ENCODE measurements around the gene ILDR2. TPM values are rescaled to one million over a fixed set of nuclear protein-coding genes. Genes with fewer than 3 reads are reported as not detected.
A peak's percentile ranks its signal among the peaks of the same experiment; 100 is the strongest.

Gene ILDR2
- total RNA-seq, 4 donors from 2014 or later = 1.1 to 5.4 (median 1.7) TPM

DNA sequence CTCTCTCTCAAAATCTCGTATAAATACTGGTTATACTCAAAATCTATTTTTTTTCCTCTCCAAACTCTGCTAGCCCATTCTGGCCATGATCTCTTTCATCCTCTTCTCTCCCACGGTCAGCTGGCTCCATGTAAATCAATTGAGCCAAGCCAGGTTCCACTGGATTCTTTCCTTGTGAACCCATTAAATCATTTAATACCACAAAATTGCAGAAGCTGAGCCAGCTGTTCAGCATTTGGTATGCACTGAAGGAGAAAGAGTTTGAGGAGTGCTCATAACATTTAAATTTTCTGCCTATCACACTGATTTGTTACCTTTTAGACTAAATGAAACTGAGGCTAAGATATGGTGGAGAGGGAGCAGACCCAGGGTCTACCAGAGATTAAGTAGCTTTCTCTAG lies 70.2 kb downstream of the ILDR2 start:
- Histone ChIP-seq H3K4me1 (peaks cover 0 to 6% (median 0%) of the 10 kb centered on the region in 4 donors), H3K9me3 (no peaks in the 10 kb centered on the region), H3K27ac (peak overlapping the region; percentile 3 to 68 (median 64)), H3K36me3 (no peaks in the 10 kb centered on the region), H3K27me3 (no peaks in the 10 kb centered on the region), H3K4me3 (no peak overlapping the region)
- WGBS, 2 donors (ENCODE audit: low coverage in 1 of 2) = 51 to 63% methylated on average over 2 of the region's 2 CpGs
- TF ChIP-seq POLR2AphosphoS5 (IDR thresholded peaks at IDR 0.05) (no peak), POLR2A (IDR thresholded peaks at IDR 0.05) (no peak), EP300 (IDR thresholded peaks at IDR 0.05; ENCODE audit: low read depth) (no peak)
- TF ChIP-seq, protein P1, sequence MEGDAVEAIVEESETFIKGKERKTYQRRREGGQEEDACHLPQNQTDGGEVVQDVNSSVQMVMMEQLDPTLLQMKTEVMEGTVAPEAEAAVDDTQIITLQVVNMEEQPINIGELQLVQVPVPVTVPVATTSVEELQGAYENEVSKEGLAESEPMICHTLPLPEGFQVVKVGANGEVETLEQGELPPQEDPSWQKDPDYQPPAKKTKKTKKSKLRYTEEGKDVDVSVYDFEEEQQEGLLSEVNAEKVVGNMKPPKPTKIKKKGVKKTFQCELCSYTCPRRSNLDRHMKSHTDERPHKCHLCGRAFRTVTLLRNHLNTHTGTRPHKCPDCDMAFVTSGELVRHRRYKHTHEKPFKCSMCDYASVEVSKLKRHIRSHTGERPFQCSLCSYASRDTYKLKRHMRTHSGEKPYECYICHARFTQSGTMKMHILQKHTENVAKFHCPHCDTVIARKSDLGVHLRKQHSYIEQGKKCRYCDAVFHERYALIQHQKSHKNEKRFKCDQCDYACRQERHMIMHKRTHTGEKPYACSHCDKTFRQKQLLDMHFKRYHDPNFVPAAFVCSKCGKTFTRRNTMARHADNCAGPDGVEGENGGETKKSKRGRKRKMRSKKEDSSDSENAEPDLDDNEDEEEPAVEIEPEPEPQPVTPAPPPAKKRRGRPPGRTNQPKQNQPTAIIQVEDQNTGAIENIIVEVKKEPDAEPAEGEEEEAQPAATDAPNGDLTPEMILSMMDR (IDR thresholded peaks at IDR 0.05) = no peak
- DNase-seq = no peak
- in situ Hi-C loops (cut with MboI; ENCODE audit: low pct_ligation_motif_present in 1 of 4, low pct_unique_long_range_greater_than_20kb in 1 of 4, low sequenced_read_pairs in 3 of 4) (no loop called here), intact Hi-C loops (cut with DNase I; ENCODE audit: low total_unique reads) (no loop called here)

DNA sequence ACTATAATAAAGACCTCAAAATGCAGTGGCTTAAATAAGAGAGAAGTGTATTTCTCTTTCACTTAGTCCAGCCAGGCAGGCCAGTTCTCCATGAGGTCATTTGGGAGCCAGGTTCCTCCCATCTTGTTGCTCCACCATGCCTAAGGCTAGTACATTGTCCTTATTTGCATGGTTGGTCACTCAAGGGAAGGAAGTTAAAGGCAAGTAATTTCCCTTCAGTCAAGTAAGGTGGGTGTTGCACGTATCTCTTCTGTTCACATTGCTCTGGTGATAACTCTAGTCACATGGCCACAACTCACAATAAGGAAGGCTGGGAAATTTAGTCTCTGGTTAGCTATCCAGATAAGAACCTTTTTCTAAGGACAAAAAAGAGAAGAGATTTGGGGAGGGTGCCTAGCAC lies 72.1 kb downstream of the ILDR2 start:
- peaks cover 0 to 6% (median 0%) of the 10 kb centered on the region in 4 donors for H3K4me1 ChIP-seq
- H3K27me3 ChIP-seq = no peaks in the 10 kb centered on the region
- no peak for TF ChIP-seq POLR2A (IDR thresholded peaks at IDR 0.05)
- TF ChIP-seq, protein P1 (IDR thresholded peaks at IDR 0.05) = no peak
- no peak for TF ChIP-seq EP300 (IDR thresholded peaks at IDR 0.05; ENCODE audit: low read depth)
- no peak for TF ChIP-seq POLR2AphosphoS5 (IDR thresholded peaks at IDR 0.05)
- intact Hi-C loops (cut with DNase I; ENCODE audit: low total_unique reads) = no loop called here
- in situ Hi-C loops (cut with MboI; ENCODE audit: low pct_ligation_motif_present in 1 of 4, low pct_unique_long_range_greater_than_20kb in 1 of 4, low sequenced_read_pairs in 3 of 4) = no loop called here
- no peak overlapping the region for H3K4me3 ChIP-seq
- 63 to 76% methylated on average over 1 of the region's 1 CpG for WGBS, 2 donors (ENCODE audit: low coverage in 1 of 2)
- no peak for DNase-seq
- no peak overlapping the region for H3K27ac ChIP-seq
- no peaks in the 10 kb centered on the region for H3K36me3 ChIP-seq
- no peaks in the 10 kb centered on the region for H3K9me3 ChIP-seq

DNA sequence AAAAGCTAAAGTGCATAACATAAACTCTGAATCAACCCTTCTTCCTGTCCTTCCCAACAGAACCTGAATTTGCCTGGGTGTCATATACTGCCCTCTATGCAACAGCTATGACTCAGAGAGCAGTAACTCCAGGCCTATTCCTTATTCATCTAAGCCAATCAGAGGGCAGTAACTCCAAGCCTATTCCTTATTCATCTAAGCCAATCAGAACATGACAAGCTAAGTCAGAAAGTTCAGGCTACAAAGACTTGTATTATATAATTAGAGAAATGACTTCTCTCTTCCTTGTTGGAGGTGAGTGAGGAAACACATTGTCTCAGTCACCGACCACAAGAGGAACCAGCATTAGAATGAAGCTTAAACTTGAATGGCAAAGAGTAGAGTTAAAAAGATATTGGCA lies 73.1 kb downstream of the ILDR2 start:
- TF ChIP-seq, protein P1 (IDR thresholded peaks at IDR 0.05) = no peak
- TF ChIP-seq POLR2AphosphoS5 (IDR thresholded peaks at IDR 0.05) (no peak), POLR2A (IDR thresholded peaks at IDR 0.05) (no peak)
- in situ Hi-C loops (cut with MboI; ENCODE audit: low pct_ligation_motif_present in 1 of 4, low pct_unique_long_range_greater_than_20kb in 1 of 4, low sequenced_read_pairs in 3 of 4) (no loop called here), intact Hi-C loops (cut with DNase I; ENCODE audit: low total_unique reads) (no loop called here)
- no peak for DNase-seq
- H3K4me1 ChIP-seq = peaks cover 0 to 6% (median 0%) of the 10 kb centered on the region in 4 donors
- H3K36me3 ChIP-seq = no peaks in the 10 kb centered on the region
- 60 to 67% methylated on average over 1 of the region's 1 CpG for WGBS, 2 donors (ENCODE audit: low coverage in 1 of 2)
- no peak overlapping the region for H3K27ac ChIP-seq
- no peaks in the 10 kb centered on the region for H3K27me3 ChIP-seq
- H3K4me3 ChIP-seq = no peak overlapping the region
- peaks cover 0 to 2% of the 10 kb centered on the region in 2 donors for H3K9me3 ChIP-seq

DNA sequence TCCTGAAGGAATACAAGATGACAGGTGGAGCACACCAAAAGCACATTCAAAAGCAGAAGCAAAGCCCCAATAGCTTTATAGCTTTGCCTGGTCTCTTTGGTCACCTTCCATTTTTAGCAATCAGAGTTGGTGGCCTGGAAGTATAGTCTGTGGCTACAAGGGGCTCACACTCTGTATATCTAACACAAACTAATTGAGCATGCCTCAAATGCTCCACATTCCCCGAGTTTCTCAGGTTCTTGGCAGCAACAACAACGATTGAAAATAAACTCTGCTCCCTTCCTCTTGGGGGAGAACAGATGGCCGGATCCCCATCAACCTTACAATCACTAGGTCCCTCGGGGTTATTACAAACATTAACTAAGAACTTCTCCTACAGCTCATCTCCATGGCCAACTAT lies 74.4 kb downstream of the ILDR2 start:
- Histone ChIP-seq H3K36me3 (no peaks in the 10 kb centered on the region), H3K4me1 (peaks cover 0 to 6% (median 0%) of the 10 kb centered on the region in 4 donors), H3K4me3 (no peak overlapping the region), H3K27me3 (no peaks in the 10 kb centered on the region), H3K9me3 (peaks cover 0 to 3% of the 10 kb centered on the region in 2 donors), H3K27ac (peak overlapping the region in 1 of 4 donors; percentile 1)
- intact Hi-C loops (cut with DNase I; ENCODE audit: low total_unique reads) = no loop called here
- in situ Hi-C loops (cut with MboI; ENCODE audit: low pct_ligation_motif_present in 1 of 4, low pct_unique_long_range_greater_than_20kb in 1 of 4, low sequenced_read_pairs in 3 of 4) = no loop called here
- TF ChIP-seq EP300 (IDR thresholded peaks at IDR 0.05; ENCODE audit: low read depth) (no peak), POLR2A (IDR thresholded peaks at IDR 0.05) (no peak), POLR2AphosphoS5 (IDR thresholded peaks at IDR 0.05) (no peak)
- TF ChIP-seq, protein P1 (IDR thresholded peaks at IDR 0.05) = no peak
- DNase-seq = no peak
- WGBS, 2 donors (ENCODE audit: low coverage in 1 of 2) = 41% methylated on average over 4 of the region's 4 CpGs; no CpG with 5 or more reads in 1 of the 2 donors

Measured in transverse colon (tissue), 4 donors.